Measurements from ENCODE around the gene CCSER1.
"Not testable (repeated sequence)": the region's sequence is repeated elsewhere in the genome, so short reads cannot be mapped to it uniquely, and the experiment has no call there.

CCSER1 gene

GRCh38 chr4:91317434-91317833 lies 1190.2 kb downstream of the CCSER1 start:
- no peak for DNase-seq

GRCh38 chr4:91319556-91320268 lies 1192.5 kb downstream of the CCSER1 start:
- no peak for DNase-seq

GRCh38 chr4:91322961-91323360 lies 1195.8 kb downstream of the CCSER1 start:
- DNase-seq: no peak

- no peak for DNase-seq
Measured at GRCh38 chr4:91325495-91325894, 1198.3 kb downstream of the CCSER1 start.

- DNase-seq: not testable (repeated sequence)
Measured at GRCh38 chr4:91326167-91326566, 1199.0 kb downstream of the CCSER1 start.

- no peak for DNase-seq
Measured at GRCh38 chr4:91330555-91331137, 1203.5 kb downstream of the CCSER1 start.

- DNase-seq: no peak
Measured at GRCh38 chr4:91340822-91341221, 1213.6 kb downstream of the CCSER1 start.

- no peak for DNase-seq
Measured at GRCh38 chr4:91345632-91346031, 1218.4 kb downstream of the CCSER1 start.

GRCh38 chr4:91356496-91356895 lies 1229.3 kb downstream of the CCSER1 start:
- DNase-seq: not testable (repeated sequence)

GRCh38 chr4:91358016-91358415 lies 1230.8 kb downstream of the CCSER1 start:
- not testable (repeated sequence) for DNase-seq

- not testable (repeated sequence) for DNase-seq
Measured at GRCh38 chr4:91358621-91359020, 1231.4 kb downstream of the CCSER1 start.

GRCh38 chr4:91359041-91360031 lies 1232.1 kb downstream of the CCSER1 start:
- no peak for DNase-seq

GRCh38 chr4:91362125-91362524 lies 1234.9 kb downstream of the CCSER1 start:
- DNase-seq: no peak

- DNase-seq: no peak
Measured at GRCh38 chr4:91366554-91366953, 1239.4 kb downstream of the CCSER1 start.

GRCh38 chr4:91369116-91369515 lies 1241.9 kb downstream of the CCSER1 start:
- no peak for DNase-seq

- no peak for DNase-seq
Measured at GRCh38 chr4:91373546-91373945, 1246.4 kb downstream of the CCSER1 start.

GRCh38 chr4:91405431-91405830 lies 1278.2 kb downstream of the CCSER1 start:
- DNase-seq: not testable (repeated sequence)

- no peak for DNase-seq
Measured at GRCh38 chr4:91422011-91422410, 1294.8 kb downstream of the CCSER1 start.

GRCh38 chr4:91426725-91427124 lies 1299.5 kb downstream of the CCSER1 start:
- DNase-seq: no peak

- no peak for DNase-seq
Measured at GRCh38 chr4:91427171-91427570, 1300.0 kb downstream of the CCSER1 start.

- no peak for DNase-seq
Measured at GRCh38 chr4:91434631-91435030, 1307.4 kb downstream of the CCSER1 start.

GRCh38 chr4:91436556-91436955 lies 1309.4 kb downstream of the CCSER1 start:
- DNase-seq: no peak

- DNase-seq: no peak
Measured at GRCh38 chr4:91447168-91447567, 1320.0 kb downstream of the CCSER1 start.
